Hepatocyte (in vitro differentiated cells): ENCODE data around the gene TCF7L2.

Experiments used
- EZH2 ChIP-seq: fragments of 200-600 bp; sonication (generic); IDR thresholded peaks from 2 replicates; pipeline ENCODE4 v1.6.1; 2016; ENCODE audit warnings: antibody characterized with exemption, mild to moderate bottlenecking, borderline replicate concordance
- EZH2phosphoT487 ChIP-seq: fragments of 200-600 bp; sonication (generic); IDR thresholded peaks from one replicate; pipeline ENCODE4 v1.6.1; 2018; ENCODE audit warnings: antibody characterized with exemption, mild to moderate bottlenecking, low read depth, moderate library complexity; ENCODE audit not compliant: unreplicated experiment, severe bottlenecking
- TF ChIP-seq, protein P1 (sequence below): fragments of 200-600 bp; sonication (generic); IDR thresholded peaks from 2 replicates; pipeline ENCODE4 v1.5.1; 2016; ENCODE audit warnings: antibody characterized with exemption, mild to moderate bottlenecking; ENCODE audit not compliant: poor library complexity

DNA sequence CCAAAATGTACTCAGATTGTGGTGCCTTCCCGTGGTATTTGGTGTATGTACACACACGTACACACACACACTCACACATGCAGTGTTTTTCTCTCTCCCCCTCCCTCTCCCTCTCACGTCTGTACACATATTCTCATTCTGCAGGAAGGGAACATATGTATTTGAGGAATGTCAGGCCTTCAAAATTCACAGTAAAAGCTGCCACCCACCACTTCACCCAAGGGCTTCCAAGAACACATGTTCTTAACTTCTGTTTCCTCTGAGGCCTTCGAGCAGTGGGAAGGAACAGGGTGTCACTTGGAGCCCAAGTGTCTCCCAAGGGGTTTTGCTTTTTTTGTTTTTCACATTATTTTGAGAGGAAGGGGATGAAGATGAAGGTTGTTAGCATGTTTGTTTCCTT, 198.9 kb downstream of the TCF7L2 start:
- TF ChIP-seq, protein P1, sequence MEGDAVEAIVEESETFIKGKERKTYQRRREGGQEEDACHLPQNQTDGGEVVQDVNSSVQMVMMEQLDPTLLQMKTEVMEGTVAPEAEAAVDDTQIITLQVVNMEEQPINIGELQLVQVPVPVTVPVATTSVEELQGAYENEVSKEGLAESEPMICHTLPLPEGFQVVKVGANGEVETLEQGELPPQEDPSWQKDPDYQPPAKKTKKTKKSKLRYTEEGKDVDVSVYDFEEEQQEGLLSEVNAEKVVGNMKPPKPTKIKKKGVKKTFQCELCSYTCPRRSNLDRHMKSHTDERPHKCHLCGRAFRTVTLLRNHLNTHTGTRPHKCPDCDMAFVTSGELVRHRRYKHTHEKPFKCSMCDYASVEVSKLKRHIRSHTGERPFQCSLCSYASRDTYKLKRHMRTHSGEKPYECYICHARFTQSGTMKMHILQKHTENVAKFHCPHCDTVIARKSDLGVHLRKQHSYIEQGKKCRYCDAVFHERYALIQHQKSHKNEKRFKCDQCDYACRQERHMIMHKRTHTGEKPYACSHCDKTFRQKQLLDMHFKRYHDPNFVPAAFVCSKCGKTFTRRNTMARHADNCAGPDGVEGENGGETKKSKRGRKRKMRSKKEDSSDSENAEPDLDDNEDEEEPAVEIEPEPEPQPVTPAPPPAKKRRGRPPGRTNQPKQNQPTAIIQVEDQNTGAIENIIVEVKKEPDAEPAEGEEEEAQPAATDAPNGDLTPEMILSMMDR, result no peak
- TF ChIP-seq EZH2 (no peak), EZH2phosphoT487 (no peak)
